Measurements from ENCODE around the gene ADAMTS17.
"Not testable (repeated sequence)": the region's sequence is repeated elsewhere in the genome, so short reads cannot be mapped to it uniquely, and the experiment has no call there.

ADAMTS17 gene

DNA sequence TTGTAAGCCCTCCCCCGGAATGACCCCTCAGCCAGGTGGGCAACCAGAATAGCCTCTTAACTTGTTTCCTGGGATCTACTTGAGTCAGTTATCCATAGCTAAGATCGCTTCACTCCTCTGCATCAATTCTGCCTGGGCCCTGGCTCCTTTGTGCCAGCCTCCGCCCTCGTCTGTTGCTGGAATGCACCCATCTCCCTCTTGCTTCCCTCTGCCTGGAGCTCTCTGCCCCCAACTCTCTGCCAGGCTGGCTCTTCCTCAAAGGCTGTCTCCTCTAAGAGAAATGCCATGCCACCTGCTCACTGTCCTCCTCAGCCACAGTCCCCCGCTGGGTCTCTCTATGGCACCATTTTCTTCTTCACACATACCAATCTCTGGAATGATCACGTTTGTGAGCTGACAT lies 240.8 kb downstream of the ADAMTS17 start:
- no peak for DNase-seq

DNA sequence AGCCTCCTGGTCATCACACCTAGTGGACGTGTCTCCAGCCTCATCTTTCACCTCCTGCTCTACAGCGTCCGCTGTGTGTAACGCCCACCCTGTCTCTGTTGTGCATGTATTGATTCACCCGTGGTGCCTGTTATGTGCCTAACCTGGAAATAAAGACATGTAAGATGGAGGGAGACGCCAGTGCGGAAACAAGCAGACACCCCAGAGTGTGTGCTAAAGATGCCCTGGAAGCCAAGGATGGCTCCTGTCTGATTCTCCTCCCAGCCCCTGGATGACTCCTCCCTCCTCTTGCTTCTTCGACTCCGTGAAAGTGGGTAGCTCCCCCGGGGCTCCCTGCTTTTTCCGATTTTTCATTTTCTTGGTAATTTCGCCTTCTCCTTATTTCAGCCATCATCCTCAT lies 241.8 kb downstream of the ADAMTS17 start:
- DNase-seq, result no peak

DNA sequence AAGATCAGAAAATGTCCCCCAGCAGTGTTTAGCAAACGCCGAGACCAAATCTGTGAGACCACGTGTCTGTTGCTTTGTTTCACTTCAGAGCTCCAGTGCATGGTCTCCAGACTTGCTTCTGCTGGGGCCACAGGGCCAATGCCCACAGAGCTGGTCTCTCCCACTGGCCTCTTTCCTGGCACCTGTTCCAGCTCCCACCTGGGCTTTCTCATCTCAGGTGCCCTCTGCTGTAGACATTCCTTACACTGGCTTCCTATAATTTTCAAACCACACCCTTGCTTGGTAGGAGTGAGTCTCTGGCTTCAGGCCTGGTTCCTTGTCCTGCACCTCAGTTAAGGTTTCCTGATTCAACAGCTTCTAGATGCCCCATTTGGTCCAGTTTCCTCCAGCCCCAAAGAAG lies 243.1 kb downstream of the ADAMTS17 start:
- no peak for DNase-seq

DNA sequence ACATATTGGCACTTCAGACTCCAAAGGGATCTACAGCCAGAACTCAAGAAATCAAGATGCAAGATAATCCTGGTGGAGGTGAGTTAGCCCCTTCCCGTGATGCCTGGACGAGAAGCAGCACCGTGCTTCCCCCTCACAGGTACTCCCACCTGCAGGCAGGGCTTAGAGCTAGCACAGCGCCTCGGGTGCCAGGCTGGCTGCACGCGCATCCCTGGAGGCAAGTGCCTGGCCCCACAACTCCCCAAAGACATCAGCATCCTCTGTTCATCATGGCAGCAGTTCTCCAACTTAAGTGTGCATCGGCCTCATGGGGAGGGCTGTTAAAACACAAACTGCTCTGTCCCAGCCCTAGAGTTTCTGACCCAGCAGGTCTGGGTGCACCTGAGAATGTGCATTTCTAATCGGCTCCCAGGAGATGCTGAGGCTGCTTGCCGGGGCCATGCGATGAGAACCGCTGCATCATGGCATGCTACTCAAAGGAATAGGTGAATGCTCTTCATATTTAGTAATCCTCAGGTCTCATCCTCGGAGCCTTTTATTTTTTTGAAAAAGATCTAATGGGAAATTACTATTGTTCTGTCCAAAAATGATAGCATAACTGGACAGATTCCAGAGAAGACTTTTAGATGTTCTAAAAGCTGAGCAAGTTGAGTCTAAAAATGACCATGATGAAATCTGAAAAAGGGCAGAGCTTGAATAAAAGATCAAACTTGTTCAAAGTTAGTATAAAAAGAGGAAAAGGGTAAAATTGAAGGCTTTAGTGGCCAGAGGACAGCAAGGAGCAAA lies 244.2 kb downstream of the ADAMTS17 start:
- no peak for DNase-seq

DNA sequence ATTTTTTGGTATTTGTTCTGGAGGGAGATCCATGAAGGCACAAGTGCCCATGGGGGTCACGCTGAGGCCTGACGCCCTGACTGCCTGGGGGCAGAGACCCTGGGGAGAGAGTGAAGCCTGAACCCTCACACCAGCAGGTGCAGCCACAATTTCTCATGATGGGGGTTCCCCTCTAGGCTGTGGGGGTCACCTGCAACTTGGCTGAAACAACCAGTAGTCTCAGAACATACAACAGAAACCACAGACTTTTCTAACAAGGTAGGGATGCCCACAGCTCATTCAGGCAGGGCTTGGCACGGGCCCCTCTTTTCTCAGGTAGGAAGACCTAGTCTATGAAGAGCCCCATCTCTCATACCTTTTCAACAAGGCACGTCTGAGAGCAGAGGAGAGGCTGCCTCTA lies 245.1 kb downstream of the ADAMTS17 start:
- no peak for DNase-seq

DNA sequence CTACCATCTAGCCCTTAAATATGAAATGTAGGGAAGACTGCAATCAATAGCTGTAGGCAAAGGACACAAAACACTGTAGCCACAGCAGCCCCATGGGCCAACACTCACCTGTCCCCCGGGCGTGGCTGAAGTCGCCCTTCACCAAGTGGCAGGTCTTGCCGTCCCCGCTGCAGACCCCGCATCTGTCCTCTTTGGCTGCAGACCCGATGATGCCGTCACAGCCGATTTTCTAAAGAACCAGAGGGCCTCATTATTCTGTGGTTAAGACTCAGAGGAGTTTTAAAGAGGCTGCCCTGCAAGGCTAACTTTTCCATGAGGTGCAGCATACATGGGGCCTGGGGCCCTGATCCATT lies 245.6 kb downstream of the ADAMTS17 start:
- no peak for DNase-seq

DNA sequence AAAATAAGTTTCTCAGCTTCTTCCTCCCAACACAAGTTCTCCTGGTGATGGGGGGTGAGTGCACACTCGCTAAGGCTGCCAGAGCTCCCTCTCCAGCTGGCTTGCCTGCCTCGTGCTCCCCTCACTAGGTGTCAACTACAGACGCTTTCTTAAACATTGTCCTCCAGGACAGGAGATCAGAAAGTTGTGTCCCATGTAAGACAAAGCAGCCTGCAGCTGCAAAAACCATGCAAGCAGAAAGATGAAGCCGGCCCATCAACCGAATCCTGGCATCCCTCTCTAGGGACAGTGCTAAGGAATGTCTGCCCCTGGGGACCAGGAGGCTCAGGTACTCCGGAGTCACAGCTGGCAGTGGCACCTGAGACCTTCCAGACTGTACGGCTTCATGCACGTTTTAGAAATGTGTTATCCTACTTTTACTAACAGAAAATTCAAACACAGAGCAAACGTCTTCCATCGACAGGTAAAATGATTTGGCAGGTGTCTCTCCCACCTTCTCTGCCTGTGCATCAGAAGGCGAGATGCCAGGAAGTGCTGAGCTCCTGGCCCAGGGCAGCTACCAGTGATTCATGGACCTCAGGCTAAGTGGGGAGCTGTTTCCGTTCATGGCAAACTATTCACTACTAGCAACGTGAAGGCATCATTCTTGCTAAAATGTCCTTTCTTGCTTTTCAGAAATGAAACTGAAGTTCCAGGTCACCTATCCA lies 246.1 kb downstream of the ADAMTS17 start:
- no peak for DNase-seq

DNA sequence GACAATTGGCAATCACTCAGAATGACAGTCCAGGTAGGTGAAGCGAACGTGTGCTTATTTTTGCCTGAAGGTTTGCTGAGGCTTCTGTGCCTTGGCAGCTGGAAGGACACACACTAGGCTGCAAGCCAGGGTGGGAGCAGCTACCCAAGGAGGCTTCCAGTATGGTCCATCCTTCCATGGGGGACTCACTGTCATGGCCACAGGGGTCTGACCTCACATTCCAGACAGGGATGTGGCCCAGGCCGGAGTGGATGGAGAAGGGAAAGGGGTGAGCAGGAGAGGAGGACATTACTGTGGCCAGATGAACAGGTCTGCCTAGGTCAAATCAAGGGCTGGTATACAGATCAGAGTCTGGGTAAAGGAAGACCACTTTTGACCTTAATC lies 247.7 kb downstream of the ADAMTS17 start:
- DNase-seq, result no peak

DNA sequence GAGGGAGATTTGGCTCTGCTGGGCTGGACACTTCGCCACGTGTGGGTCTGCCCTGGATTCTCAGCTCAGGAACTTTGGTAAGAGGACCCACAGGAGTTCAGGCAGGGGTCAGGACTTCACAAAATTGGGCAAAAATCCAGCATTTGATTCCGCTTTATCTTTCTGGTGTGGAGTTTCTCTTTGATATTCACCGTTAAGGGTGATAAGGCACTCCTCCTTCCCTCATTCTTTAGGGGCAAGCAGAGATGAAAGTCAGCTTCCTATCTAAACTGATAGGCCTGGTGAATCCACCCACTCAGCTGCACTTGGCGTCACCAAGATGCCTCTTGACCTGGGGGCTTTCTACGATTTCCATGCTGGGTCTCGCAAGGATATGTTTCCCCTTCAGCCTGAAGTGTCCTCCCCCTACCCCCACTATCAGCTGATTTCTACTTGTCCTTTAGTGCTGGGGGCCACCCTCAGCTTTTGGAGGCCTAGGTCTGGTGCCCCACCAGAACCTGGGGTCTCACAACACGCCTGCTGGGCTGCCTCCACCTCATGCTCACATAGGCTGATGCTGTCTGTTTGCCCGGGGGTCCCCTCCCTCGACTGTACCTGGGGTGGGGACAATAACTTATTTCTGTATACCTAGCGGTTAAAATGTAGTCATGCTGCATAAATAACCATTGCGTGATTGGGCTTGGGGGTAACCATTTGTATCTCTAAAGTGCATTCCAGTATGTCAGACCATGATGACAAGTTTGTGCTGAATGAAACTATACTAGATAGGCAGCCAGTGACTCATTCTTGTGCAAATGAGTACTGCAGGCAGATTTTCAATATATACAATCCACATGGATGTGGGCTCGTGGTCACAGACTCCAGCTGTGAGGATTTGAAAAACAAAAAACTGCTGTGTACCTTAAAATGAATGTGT lies 248.3 kb downstream of the ADAMTS17 start:
- no peak for DNase-seq

DNA sequence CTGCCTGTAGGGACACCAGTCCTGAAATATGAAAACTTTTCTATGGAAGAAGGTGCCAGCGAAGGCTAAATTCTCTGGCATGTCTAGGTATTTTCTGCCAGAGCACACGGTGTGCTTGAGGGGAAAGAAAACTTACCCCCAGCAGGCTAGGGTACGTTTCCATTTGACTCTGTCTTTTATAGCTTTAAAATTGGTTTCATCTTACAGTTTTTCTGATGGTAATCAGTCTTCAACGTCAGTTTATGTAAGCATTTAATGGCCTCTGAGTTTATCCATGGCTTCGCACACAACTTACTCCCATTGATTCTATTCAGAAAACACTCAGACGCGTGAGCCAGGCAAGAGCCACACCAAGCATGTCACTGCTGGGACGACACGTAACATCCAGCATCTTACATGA lies 249.7 kb downstream of the ADAMTS17 start:
- no peak for DNase-seq

DNA sequence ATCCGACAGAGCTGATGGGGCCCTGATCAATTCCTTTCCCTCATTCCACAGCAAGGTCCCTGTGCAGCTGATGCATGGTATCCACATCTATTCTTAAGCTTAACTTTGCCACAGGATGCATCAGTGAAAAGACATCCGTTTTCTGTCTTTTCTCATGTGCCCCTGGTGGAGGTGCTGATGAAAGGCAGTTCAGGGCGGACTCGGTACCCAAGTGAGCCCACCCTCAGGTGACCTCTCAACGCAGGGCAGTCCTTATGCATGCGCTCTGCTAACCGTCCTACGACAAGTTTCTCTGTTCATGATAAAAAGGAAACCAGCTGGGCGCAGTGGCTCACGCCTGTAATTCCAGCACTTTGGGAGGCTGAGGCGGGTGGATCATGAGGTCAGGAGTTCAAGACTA lies 251.4 kb downstream of the ADAMTS17 start:
- DNase-seq, result no peak

DNA sequence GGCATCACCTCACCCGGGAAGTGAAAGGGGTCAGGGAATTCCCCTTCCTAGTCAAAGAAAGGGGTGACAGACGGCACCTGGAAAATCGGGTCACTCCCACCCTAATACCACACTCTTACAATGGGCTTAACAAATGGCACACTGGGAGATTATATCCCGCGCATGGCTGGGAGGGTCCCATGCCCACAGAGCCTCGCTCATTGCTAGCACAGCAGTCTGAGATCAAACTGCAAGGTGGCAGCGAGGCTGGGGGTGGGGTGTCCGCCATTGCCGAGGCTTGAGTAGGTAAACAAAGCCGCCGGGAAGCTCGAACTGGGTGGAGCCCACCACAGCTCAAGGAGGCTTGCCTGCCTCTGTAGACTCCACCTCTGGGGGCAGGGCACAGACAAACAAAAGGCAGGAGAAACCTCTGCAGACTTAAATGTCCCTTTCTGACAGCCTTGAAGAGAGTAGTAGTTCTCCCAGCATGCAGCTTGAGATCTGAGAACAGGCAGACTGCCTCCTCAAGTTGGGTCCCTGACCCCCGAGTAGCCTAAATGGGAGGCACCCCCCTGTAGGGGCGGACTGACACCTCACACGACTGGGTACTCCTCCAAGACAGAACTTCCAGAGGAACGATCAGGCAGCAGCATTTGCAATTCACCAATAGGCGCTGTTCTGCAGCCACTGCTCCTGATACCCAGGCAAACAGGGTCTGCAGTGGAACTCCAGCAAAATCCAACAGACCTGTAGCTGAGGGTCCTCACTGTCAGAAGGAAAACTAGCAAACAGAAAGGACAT lies 257.5 kb downstream of the ADAMTS17 start:
- not testable (repeated sequence) for DNase-seq

DNA sequence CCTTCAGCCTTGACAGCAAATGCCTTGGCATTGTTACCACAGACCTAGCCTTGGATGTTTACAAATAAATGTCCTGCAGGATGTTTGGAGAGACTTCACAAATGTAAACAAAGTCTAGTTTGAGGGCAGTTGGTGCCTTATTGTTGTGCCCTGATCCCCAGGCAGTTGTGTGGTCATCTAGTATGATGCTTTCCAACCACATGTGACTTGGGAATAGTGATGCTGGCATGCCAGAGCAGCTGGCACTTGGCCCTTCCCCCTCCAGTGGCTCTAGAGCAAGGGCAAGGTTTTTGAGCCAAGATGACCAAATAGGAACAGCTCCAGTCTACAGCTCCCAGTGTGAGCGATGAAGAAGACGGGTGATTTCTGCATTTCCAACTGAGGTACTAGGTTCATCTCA lies 258.2 kb downstream of the ADAMTS17 start:
- DNase-seq, result no peak

DNA sequence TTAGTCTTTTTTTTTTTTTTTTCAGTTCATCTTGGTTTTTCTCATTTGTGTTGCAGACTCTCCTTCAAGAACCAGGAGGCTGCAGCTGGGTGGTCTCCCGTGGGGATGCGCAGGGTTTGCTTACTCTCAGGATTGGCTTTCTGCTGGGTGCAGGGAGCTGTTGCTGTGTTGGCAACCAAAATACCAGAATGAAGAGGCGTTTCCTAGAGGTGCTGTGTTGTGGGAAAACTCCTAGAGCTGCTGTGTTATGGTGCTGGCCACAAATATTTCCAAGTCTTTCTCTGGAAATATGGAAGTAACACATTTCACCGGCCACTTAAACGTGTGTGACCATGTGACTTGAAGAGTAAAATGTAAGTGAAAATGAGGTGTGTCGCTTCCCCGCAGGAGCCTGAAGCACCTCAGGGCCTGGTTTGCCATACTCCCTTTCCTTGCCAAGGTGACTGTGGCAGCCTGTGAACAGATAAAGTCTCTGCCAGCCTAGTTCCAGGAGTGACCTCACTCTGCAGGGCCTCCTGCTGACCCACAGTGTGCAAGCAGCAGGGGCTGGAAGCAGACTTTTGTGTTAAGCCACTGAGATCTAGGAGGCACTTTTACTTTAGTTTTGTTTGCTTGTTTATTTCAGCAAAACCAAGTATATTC lies 258.9 kb downstream of the ADAMTS17 start:
- DNase-seq, result no peak

DNA sequence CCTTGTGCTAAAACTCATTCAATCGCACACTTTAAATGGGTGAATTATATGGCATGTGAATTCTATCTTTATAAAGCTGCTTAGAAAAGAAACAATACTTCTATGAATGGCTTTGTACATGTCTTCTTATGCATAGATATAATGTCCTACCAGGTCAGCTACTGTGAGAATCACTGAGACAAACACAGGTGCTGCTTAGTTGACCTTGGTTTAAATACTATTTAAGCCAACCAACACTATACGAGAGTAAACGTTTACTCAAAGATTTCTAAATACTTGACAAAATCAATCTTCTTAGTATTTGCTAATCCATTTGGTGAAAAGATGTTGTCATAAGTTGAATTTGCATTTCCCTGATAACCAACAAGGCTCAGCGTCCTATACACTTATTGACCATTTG lies 260.3 kb downstream of the ADAMTS17 start:
- no peak for DNase-seq

DNA sequence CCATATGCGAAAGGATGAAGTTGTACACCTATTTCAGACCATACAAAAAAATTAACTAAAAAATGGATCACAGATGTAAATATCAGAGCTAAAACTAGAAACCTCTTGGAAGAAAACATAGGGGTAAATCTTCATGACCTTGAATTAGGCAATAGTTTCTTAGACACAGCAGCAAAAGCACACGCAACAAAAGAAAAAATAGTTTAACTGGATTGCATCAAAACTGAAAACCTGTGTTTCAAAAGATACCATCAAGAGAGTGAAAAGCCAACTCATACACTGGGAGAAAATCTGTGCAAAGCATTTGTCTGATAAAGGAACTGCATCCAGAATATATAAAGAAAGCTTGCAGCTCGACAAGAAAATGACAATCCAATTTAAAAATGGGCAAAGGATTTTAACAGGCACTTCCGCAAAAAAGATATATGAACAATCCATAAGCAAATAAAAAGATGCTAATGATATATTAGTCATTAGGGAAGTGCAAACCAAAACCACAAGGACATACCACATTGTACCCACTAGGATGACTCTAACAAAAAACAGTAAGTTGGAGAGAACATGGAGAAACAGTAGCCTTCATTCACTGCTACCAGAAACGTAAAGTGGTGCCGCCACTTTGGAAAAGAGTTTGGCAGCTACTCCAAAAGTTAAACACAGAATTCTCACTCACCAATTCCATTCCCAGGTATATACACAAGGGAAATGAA lies 263.1 kb downstream of the ADAMTS17 start:
- no peak for DNase-seq

DNA sequence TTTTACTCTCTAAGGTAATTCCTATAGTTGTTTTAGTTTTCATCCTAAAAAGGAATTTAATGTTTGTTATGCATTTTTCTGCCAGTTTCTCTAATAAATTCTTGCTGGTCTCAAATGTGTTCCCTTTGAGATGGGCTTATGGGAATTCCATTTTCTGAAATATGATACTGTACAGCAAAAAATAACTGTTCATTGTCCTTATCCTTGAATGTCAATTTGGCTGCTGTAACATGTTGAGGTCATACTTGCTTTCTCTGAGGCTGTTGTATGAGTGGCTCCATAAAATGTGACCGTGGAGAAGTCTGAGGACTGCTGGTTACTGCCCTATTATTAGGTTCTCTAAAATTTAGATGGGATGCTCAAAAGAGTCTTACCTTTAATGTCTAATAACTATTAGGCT lies 266.5 kb downstream of the ADAMTS17 start:
- DNase-seq, result no peak

DNA sequence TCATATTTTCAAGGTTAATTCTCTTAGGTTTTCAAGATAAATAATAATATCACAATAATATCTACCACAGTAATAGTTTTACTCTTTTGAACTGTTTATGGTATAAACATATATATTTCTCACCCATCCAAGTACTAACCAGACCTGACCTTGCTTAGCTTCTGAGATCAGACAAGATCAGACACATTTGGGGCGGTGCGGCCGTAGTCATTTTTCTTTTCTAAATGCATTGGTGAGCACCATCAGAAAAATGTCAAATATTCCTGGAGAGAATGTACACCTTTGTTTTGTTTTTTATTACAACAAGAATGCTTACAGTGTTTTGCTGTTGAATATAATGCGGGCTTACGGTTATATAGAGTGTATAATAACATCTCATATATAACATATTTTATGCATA lies 267.8 kb downstream of the ADAMTS17 start:
- DNase-seq, result no peak

DNA sequence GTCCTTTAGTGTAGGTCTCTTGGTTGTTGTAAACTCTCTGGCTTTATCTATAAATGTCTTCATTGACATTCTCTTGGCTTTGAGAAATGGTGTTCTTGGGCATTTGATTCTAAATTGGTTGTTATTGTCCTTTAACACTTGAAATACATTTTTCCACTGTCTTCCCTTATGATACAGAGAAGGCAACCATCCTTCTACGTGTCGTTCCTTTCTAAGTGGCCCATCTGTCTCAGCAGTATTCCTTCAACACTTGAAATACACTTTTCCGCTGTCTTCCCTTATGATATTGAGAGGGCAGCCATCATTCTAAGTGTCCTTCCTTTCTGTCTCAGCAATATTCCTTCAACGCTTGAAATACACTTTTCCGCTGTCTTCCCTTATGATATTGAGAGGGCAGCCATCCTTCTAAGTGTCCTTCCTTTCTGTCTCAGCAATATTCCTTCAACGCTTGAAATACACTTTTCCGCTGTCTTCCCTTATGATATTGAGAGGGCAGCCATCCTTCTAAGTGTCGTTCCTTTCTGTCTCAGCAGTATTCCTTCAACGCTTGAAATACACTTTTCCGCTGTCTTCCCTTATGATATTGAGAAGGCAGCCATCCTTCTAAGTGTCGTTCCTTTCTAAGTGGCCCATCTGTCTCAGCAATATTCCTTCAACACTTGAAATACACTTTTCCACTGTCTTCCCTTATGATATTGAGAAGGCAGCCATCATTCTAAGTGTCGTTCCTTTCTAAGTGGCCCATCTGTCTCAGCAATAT lies 275.1 kb downstream of the ADAMTS17 start:
- not testable (repeated sequence) for DNase-seq

DNA sequence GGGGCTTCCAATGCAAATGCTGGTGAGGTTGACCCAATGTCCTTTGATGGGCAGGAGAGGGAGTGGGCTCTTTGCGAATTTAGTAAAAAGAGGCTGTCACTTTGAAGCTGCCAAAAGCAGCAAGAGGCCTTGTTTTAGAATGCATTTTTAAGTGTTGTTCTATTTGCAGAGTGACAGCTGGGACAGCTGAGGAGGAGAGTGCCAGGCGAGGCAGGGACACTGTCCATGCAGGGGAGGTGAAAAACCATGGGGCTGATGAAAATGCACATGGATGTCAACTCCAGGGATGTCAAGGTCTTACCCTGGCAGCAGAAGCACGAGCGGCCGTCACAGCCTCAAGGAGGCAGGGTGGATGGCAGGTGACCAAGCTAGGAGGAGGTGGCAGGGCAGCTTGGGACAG lies 279.8 kb downstream of the ADAMTS17 start:
- no peak for DNase-seq
